IPS DF 6.9 (cell line): ENCODE data around the gene CARS1.

Experiments
- DNase-seq: peaks from one replicate; pipeline ENCODE4 v3.0.0-alpha.2; 2013; ENCODE audit warnings: low read depth, low spot score
- H3K27ac ChIP-seq: one replicate; pipeline ENCODE4 v1.5.1; 2013; ENCODE audit warnings: low read length, control low read depth
- H3K27me3 ChIP-seq: 2 replicates; pipeline ENCODE4 v1.6.1; 2013; ENCODE audit warnings: mild to moderate bottlenecking, low read length; ENCODE audit not compliant: control insufficient read depth, insufficient read depth
- H3K36me3 ChIP-seq: 2 replicates; pipeline ENCODE4 v1.6.1; 2013; ENCODE audit warnings: low read length; ENCODE audit not compliant: control insufficient read depth, insufficient read depth
- H3K4me1 ChIP-seq: 2 replicates; pipeline ENCODE4 v1.6.1; 2013; ENCODE audit warnings: low read length; ENCODE audit not compliant: control insufficient read depth, insufficient read depth
- H3K4me3 ChIP-seq: 2 replicates; pipeline ENCODE4 v1.5.1; 2013; ENCODE audit warnings: mild to moderate bottlenecking, low read length
- H3K9me3 ChIP-seq: 2 replicates; pipeline ENCODE4 v1.6.1; 2013; ENCODE audit warnings: low read length, inconsistent platforms; ENCODE audit not compliant: control insufficient read depth, insufficient read depth
- WGBS: extraction: QIAGEN DNeasy Blood & Tissue Kit; methylation state at CpG from one replicate; pipeline ENCODE4 v1.1.7; 2013; ENCODE audit warnings: mixed read lengths, missing lambda C conversion rate; ENCODE audit not compliant: insufficient read length, insufficient coverage; 5-methylcytosine and 5-hydroxymethylcytosine counted together

CARS1 gene

DNA sequence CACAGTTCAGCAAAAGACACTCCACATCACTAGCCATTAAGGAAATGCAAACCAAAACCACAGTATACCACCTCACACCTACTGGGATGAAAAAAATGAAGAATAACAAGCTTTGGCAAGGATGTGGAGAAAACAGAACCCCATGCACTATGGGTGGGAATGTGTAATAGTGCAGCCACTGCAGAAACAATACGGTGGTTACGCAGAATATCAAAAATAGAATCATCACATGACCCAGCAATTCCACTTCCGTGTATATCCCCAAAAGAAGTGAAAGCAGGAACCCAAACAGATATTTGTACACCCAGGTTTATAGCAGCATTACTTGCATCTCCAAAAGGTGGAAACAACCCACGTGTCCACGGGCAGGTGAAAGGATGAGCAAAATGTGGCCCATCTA, 20.8 kb downstream of the CARS1 start:
- no peaks in the 10 kb centered on the region for H3K9me3 ChIP-seq
- no peaks in the 10 kb centered on the region for H3K4me1 ChIP-seq
- H3K27me3 ChIP-seq = no peaks in the 10 kb centered on the region
- no CpG with 5 or more reads among the region's 5 CpGs for WGBS
- H3K36me3 ChIP-seq = peaks cover 30% of the 10 kb centered on the region
- no peak for DNase-seq
- no peak overlapping the region for H3K4me3 ChIP-seq
- no peak overlapping the region for H3K27ac ChIP-seq

DNA sequence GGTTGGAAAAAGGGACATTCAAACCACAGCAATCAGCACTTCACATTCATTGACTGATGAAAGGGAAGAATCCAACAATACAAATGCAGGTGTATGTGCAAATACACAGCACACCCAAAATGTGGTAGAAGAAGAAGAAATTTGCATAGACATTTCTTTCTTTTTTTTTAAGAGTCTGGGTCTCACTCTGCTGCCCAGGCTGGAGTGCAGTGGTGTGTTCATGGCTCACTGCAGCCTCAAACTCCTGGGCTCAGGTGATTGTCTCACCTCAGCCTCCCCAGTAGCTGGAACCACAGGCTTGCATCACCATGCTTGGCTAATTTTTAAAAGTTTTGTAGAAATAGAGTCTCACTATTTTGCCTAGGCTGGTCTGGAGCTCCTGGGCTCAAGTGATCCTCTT, 21.9 kb downstream of the CARS1 start:
- Histone ChIP-seq H3K27me3 (no peaks in the 10 kb centered on the region), H3K27ac (no peak overlapping the region), H3K4me1 (no peaks in the 10 kb centered on the region), H3K4me3 (no peak overlapping the region), H3K9me3 (no peaks in the 10 kb centered on the region), H3K36me3 (peaks cover 25% of the 10 kb centered on the region)
- DNase-seq = no peak

DNA sequence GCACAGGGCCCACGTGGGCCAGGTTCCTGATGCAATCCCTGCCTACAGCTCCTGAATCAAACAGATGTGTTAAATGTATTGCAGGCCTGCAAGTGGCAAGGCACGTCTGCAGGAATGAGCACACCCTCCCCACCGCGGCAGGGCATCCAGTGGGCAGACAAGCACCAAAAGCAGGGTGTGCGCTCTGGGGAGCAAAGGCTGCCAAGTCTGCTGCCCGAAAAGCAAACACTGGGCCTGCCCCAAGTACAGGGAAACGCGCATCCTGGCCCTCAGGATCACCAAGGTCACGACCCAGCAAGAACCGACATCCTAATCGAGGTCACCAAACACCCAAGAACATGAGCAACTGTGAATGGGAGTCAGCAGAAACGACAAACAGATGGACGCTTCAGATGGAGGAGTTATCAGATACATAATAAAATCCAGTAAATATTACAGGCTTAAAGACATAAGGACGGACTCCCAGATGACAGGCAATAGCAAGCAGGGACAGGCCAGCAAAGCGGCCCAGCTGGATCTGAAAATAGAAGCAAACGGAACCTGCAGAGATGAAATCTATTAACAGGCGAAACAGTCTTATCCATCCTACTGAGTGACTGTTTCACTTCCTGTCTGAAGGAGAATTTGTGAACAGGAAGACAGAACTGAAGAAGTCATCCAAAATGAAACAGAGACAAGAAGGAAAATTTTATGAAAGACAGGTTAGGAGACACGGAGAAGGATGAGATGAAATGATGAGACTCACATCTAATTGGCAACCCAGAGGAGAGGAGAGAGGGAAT, 26.7 kb downstream of the CARS1 start:
- no peaks in the 10 kb centered on the region for H3K4me1 ChIP-seq
- no peak overlapping the region for H3K4me3 ChIP-seq
- WGBS = no CpG with 5 or more reads among the region's 18 CpGs
- peaks cover 31% of the 10 kb centered on the region for H3K36me3 ChIP-seq
- no peak overlapping the region for H3K27ac ChIP-seq
- no peaks in the 10 kb centered on the region for H3K9me3 ChIP-seq
- no peaks in the 10 kb centered on the region for H3K27me3 ChIP-seq
- no peak for DNase-seq

DNA sequence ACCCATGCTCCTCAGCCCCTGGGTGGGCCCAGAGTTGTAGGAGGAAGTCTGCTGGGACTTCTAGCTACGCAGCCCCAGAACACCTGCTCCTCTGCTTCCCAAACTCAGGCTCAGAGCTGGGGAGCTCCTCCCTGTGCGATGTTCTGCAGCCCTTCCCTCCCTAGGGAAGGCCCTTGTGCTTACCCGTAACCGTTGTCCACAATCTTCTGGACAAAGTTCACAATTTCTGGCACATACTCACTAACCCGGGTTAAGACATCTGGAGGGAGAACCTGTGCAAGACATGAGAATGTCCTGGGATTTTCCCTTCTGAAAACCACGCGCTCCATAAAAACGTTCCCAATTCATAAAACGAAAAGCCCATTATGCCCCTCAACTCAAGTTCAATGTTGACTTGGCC, 28.4 kb downstream of the CARS1 start:
- Histone ChIP-seq H3K36me3 (peaks cover 32% of the 10 kb centered on the region), H3K27ac (no peak overlapping the region)

DNA sequence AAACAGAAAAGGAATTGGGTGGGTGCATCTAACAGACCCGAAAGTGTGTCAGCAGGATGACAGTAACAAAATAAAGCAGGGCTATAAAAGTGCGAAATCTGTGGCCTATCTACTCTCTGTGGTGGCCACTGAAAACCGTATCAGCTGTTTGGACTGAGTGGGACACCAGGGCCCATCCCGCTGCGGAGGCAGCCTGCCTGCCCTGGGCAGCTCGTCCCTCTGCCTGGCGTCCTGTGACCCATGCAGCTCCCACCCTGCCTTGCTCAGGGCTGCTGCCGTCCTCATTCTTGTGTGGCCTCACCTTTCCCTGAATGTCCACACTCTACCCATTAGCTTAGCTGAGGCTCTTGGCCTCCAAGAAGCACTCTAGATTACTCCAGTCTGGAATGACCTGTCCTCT, 30.4 kb downstream of the CARS1 start:
- Histone ChIP-seq H3K4me3 (no peak overlapping the region), H3K27me3 (no peaks in the 10 kb centered on the region), H3K27ac (no peak overlapping the region), H3K36me3 (peaks cover 35% of the 10 kb centered on the region), H3K9me3 (no peaks in the 10 kb centered on the region), H3K4me1 (no peaks in the 10 kb centered on the region)
- WGBS = no CpG with 5 or more reads among the region's 8 CpGs
- DNase-seq = no peak

More for the DNA sequence above, 28.4 kb downstream of the CARS1 start:
- H3K9me3 ChIP-seq = no peaks in the 10 kb centered on the region
- no peaks in the 10 kb centered on the region for H3K27me3 ChIP-seq
- WGBS = no CpG with 5 or more reads among the region's 9 CpGs
- H3K4me3 ChIP-seq = no peak overlapping the region
- no peaks in the 10 kb centered on the region for H3K4me1 ChIP-seq
- no peak for DNase-seq

DNA sequence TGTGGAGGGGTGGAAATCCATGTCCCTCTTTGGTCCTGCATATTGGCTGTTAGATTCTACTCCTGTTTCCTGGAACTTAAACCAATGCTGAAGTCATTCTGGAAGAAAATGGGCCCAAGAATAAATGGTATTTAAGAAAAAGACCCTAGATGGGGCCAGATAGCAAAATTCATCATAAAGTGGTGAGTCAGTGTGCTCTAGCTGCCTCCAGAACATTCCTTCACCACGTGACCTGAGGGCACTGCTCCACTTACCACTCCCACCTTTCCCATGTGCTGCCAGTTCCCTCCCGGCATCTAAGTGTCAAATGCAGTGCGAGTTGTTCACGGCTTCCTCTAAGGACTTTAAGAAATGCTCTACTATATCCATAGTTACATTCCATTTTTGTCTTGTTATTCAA, 34.2 kb downstream of the CARS1 start:
- peaks cover 24% of the 10 kb centered on the region for H3K36me3 ChIP-seq
- WGBS = no CpG with 5 or more reads among the region's 4 CpGs
- no peaks in the 10 kb centered on the region for H3K9me3 ChIP-seq
- no peaks in the 10 kb centered on the region for H3K4me1 ChIP-seq
- DNase-seq = no peak
- no peaks in the 10 kb centered on the region for H3K27me3 ChIP-seq
- H3K27ac ChIP-seq = no peak overlapping the region
- no peak overlapping the region for H3K4me3 ChIP-seq

DNA sequence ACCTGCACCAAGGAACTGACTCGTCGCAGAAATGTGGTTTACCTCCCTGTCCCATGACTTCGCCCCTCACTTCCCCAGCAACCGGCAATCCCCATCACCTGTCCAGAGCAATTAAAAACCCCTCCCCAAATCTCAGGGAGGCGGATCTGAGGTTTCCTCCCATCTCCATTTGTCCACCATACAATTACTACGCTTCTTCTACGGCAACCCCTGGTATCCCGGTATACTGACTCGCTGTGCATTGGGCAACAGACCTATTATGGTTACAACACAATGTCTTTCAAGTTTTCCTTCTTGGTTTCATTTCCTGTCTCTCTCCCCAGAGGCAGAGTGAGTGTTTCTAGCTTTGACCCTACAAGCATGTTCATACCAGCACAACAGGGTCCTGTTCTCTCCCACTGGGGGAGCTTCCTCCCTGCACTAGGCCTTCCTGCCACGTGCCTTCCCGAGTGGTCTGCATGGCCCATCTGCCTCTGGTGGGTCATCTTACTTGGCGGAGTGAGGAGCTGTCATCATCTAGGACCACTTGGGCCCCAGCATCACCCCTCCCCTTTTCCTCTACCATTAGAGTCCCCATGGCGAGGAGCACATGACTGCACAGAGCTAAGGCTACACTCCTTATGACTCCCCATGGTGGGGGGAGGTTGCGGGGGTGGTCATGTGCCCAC, 34.8 kb downstream of the CARS1 start:
- no peaks in the 10 kb centered on the region for H3K9me3 ChIP-seq
- H3K4me3 ChIP-seq = no peak overlapping the region
- no peaks in the 10 kb centered on the region for H3K4me1 ChIP-seq
- WGBS = no CpG with 5 or more reads among the region's 14 CpGs
- peaks cover 27% of the 10 kb centered on the region for H3K36me3 ChIP-seq
- no peaks in the 10 kb centered on the region for H3K27me3 ChIP-seq
- no peak overlapping the region for H3K27ac ChIP-seq
- no peak for DNase-seq

DNA sequence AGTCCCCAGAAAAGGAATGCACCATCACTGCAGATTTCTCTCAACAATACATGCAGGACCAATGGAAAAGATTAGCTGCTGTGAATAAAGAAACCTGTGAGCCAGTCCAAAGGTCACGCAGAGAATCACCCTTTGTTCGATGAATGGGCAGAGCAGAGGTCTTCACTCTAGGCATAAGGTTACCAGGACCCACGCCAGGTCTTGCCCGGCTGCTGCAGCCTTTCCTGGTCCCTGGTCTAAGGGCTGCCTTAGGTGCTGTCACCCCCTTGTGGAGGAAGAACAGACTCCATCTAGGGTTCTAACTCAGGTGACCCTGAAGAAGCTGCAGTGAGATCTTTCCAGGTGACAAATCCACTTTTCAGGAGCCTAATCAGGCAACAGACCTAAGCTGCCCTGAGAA, 36.1 kb downstream of the CARS1 start:
- Histone ChIP-seq H3K36me3 (peaks cover 27% of the 10 kb centered on the region), H3K4me3 (no peak overlapping the region), H3K27me3 (no peaks in the 10 kb centered on the region), H3K27ac (no peak overlapping the region), H3K4me1 (no peaks in the 10 kb centered on the region), H3K9me3 (no peaks in the 10 kb centered on the region)
- no peak for DNase-seq
- WGBS = no CpG with 5 or more reads among the region's 4 CpGs

DNA sequence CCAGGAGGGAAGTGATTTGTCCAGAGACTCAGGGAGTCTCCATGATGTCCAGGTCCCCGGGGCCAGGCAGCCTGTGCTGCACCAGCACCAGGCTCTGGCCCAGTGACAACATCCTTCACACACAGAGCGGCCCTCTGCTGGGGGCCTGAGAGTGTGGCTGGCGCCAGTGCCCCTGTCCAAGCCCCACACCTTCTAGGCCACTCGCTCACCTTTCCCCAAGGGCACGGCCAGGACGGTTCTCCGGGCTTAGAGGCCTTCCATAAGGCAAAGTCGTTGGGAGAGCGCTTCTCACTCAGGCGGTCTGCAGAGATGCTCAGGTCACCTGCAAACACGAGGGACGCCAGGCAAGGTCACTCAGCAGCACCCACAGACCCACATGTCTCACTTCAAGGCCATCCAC, 37.2 kb downstream of the CARS1 start:
- no peaks in the 10 kb centered on the region for H3K9me3 ChIP-seq
- no CpG with 5 or more reads among the region's 12 CpGs for WGBS
- DNase-seq = no peak
- H3K27me3 ChIP-seq = no peaks in the 10 kb centered on the region
- H3K27ac ChIP-seq = no peak overlapping the region
- H3K4me3 ChIP-seq = no peak overlapping the region
- peaks cover 32% of the 10 kb centered on the region for H3K36me3 ChIP-seq
- H3K4me1 ChIP-seq = no peaks in the 10 kb centered on the region

DNA sequence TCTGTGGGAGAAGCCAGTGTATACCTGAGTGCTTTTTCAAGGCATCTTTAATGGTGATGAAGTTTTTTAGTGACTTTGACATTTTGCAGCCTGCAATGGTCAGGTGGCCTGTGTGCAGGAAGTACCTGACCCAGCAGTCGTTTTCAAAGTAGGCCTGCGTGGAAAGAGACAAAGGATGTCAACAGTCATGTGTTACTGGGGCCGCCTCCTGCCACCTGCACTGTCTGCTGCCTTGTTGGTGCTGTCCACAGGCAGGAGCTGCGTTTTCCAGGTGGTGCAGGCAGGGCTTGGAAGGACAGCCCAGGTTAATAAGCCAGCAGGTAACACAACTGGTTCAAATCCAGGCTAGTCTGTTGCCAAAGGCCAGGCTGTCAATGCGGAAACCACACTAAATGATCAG, 38.6 kb downstream of the CARS1 start:
- Histone ChIP-seq H3K4me3 (no peak overlapping the region), H3K27me3 (no peaks in the 10 kb centered on the region), H3K36me3 (peaks cover 35% of the 10 kb centered on the region), H3K4me1 (no peaks in the 10 kb centered on the region), H3K27ac (no peak overlapping the region), H3K9me3 (no peaks in the 10 kb centered on the region)
- WGBS = no CpG with 5 or more reads among the region's 5 CpGs
- no peak for DNase-seq

DNA sequence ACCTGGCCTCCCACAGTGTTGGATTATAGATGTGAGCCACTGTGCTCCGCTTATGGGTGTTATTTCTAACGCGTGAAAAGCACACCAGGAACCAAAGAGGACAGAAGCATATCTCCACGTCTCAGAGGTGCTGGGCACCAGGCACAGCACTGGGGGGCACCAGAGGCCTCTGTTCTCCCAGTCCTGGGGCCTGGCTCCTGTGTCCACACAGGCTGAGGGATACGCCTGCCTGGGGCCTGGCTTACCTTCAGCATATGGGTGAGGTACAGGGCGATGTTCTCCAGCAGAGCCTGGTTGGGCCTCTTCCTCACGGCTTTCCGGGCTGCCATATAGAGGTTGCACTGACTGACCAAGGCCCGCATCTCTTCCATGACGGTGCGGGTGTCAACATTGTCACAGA, 40.4 kb downstream of the CARS1 start:
- Histone ChIP-seq H3K36me3 (peaks cover 36% of the 10 kb centered on the region), H3K4me1 (no peaks in the 10 kb centered on the region), H3K27me3 (no peaks in the 10 kb centered on the region), H3K27ac (no peak overlapping the region), H3K9me3 (no peaks in the 10 kb centered on the region), H3K4me3 (no peak overlapping the region)
- no CpG with 5 or more reads among the region's 11 CpGs for WGBS
- DNase-seq = no peak
